NCI-H345 treated with DMSO at 0.1 percent for 48 hours (cell line): ENCODE data around the gene PYROXD2.
"Not testable (repeated sequence)": the region's sequence is repeated elsewhere in the genome, so short reads cannot be mapped to it uniquely, and the experiment has no call there.

Source experiments
- DNase-seq: peaks from one replicate; lab custom pipeline; 2025; ENCODE audit not compliant: unreplicated experiment; lab: John Stamatoyannopoulos, UW

The PYROXD2 gene

DNA sequence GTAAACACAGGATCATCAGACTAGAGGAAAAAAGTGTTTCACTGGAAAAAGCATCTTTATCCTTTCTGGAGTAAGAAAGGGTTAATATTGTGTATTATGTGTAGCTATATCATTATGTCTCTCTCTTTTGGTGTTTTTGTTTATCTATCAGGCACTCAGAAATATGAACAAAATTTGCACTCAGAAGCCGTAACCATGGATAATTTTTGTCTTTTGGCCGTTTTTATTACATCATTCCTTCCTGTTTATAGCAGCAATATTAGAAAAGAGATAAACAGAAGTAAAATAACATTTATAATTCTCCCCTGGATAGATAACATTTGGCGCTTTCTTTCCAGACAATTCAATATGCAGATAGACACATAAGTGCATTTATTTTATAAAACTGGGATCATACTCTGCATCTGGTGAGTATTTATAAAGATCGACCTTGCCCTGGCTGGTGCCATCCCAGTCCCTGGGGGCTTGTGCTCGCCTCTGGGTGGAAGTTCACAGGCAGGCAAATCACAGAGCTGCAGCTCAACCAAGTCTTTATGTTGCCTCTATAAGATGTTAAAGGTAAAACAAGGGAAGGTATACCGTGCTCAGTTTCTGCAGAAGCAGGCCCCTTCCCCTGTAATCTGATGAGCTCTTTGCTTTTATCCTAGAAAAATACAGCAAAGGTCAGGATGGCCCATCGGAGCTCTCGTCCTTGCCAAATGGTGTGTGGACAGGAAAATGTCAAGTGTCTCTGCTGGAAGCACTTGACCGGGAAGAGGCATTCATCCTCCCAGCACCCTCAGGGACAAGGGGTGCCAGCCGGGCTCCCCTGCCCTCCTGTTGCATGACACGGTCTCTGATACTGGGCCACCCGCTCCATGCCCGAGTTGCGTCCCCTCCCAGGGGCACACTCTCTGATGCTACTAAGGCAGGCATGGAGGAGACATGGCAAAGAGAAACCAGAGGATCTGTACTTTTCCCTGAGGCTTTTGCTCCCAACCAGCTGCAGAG lies 43.9 kb downstream of the PYROXD2 start:
- DNase-seq = no peak

DNA sequence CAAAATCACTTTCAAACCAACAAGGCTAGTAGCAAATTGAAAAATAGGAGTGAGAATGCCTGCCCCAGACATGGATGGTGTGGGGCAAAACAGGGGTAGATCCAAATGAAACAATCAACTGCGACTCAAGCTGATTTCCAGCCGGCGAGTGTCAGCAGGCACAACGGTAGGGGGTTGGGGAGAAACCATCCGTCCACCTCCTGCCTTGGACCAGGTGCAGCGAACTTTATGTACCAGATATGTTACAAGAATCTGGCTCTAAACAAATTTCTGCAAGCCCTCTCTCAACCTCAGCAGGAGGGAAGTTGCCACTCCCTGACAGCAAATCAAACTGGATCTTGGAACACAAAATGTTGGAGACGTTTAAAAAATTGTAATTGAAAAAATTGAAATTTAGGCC lies 45.2 kb downstream of the PYROXD2 start:
- no peak for DNase-seq

DNA sequence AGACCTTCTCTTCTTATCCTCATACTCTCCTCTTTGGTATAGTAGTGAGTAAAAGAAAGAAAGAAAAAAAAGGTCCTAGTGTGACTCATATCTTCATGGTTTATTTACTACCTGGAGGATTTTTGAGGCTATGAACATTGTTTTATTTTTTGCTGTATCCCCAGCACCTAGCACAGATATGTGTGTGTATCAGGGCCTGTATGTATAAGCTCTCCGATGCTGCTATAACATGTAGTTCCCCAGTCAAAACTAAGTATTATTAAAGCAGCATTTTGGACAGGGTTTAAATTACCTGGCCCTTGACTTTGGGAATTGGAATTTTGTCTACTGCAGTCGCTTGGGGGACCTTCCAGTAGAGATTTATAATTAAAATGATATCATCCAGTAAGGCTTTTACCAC lies 46.3 kb downstream of the PYROXD2 start:
- DNase-seq = no peak

DNA sequence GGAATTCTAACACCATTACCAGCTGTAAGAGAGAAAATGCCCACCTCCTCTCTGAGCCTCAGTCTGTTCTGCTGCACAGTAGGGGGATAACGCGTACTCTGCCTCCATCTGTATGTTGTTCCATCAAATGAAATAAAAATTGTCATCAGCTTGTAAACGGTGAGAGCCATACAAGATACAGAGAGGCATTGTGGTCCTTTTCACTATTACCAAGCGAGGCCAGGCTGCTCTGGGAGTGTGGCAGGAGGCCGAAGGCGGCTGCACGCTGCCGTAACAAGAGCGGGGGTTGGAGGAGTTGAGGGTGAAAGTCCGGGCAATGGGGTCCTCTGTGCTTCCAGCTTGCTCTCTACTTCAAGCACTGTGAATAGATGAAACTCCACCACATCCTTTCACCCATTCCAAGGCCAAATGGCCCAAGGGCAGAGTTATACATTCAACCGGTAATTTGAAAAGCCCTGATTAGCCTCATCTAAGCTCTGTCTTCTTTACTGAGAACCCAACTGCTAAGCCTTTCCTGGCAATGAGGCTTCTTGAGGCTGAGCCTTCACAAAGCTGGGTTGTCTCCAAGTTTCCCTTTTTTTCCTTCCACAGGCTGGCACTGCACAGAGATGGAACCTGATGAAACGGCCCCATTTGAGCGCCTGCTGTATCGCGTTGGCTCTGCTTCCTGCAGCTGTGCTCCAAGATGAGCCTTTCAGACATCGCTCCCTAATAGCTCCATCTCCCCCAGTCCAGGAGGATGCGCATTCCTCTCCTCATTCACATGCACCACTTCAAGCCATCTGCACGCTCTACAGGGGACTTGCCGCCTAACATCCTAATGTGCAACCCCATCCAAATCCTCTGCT lies 47.2 kb downstream of the PYROXD2 start:
- peak; percentile 5 for DNase-seq

DNA sequence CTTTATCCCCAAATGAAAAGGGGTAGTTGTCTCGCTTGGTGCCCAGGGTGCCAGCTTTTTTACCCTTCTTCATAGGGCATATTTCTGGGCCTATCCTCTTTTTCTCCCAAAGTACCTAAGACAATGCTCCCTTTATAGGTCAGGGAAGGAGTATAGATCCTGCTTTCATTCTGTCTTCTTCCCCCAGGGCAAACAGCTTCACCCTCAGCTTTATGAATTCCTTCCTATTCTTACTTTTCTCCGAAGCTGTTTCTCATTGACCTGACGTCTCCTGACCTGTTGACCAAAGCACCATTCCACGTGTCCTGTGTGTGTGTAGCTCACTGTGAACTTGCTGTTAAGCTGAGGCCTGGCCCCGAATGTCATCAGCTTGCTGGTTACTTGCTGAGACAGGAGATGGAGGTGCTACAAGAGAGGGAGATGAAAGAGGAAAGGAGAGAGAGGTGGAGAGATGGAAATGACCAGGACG lies 48.9 kb downstream of the PYROXD2 start:
- no peak for DNase-seq

DNA sequence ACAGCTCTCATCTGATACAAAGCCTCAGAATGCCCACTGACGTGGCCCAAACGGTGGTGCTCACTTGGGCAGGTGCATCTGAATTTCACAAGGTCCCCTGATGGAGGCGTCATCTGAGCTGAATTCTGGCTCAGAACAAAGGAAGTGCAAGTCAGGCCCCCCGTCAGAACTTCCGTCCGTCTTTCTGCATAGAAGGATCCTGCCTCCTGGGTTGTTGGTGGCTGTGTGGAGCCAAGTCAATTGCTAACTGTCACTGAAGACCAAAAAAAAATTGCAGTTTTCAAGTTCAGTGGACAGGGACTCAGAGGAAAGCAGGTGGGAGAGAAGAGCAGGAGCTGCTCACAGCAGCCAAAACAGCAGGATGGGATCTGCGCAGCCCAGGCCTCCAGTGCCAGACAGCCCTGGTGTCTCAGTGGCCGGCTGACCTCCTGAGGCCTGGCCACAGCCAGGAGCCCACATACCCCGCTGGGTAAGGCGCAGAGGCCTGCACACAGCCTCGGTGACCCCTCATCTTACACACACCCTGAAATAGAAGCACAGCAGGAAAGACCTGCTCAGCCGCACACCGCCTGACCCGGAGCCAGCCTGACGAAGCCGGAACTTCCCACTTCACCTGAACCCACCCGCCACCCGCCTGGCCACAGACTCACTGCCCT lies 49.4 kb downstream of the PYROXD2 start:
- no peak for DNase-seq

DNA sequence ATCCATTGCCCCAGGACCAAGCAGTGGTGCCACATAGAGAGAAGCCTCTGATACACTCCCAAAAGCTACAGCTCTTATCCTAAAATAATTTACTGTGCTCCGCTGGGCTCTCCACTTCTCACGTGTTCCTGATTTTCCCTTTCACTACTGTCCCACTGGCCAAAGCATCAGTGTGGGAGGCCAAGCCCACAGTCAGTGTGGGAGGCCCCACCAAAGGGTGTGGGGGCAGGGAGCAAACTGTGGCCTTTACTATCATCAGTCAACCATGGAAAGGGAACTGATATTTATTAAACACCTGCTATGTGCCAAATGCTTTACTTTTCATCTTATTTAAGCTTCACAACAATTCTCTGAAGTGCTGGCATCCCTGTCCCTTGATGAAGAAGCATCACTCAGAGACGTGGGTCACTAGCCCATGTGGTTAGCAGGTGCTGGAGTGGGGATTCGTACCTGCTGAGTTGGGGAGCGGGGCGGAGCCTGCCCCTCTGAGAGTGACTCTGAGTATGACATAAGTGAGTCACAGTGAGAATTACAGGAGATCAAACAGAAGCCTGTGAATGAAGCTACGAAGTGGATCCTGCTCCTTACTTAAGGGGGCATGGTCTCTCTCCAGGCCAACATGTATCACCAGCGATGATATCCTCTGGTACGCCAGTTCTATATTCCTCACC lies 50.4 kb downstream of the PYROXD2 start:
- DNase-seq = no peak

DNA sequence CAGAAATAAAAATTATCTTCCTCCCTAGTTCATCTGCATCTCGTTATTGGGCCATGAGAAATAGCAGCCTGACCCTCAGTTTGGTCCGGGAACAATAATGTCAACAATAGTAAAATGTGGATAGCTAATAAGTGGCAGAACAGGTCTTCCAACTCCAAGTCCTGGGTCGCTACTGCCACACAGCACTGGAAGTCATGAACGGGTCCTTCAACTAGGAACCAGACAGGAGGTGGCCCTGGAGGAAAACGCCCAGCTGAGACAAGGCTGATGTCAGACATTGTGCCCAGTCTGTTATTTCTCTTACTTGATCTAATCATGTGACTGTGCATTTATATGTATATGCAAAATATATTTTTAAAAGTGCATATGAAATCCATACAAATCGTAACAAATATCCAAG lies 51.8 kb downstream of the PYROXD2 start:
- DNase-seq = no peak

DNA sequence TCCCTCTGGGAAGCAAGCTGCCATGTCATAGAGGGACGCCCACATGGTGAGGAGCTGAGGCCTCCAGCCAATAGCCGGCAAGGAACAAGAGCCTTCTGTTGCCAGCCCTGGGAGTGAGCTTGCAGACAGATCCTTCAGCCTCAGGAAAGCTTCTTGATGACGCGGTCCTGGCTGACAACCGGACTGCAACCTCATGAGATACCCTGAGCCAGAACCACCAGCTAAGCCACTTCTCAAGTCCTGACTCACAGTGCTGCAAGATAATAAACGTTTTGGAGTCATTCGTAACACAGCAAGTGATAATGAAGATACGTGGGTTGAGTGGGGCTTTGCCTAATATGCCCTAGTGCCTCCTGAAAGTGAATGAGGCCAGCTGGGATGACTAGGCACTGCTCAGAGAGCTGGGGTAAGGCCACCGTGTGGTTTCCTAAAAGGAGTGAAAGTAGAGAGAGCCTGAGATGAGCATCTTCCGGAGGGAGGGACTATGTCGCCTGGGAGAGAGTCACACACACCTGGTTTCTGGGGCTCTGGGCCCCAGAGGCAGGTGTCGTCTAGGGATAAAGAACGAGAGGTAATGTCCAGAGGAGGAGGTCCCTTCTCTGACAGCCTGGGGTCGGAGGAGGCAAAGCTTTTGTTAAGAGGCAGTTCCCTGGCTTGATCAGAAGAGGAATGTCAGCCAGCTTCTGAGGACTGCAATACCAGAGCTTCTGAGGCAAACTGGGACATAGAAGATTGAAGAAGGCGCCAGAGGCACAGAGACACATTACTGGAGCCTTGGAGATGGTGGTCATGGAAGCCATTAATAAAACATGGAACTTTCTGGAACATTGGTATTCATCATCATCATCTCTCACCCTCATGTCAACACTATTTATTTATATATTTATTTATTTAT lies 53.6 kb downstream of the PYROXD2 start:
- DNase-seq = no peak

DNA sequence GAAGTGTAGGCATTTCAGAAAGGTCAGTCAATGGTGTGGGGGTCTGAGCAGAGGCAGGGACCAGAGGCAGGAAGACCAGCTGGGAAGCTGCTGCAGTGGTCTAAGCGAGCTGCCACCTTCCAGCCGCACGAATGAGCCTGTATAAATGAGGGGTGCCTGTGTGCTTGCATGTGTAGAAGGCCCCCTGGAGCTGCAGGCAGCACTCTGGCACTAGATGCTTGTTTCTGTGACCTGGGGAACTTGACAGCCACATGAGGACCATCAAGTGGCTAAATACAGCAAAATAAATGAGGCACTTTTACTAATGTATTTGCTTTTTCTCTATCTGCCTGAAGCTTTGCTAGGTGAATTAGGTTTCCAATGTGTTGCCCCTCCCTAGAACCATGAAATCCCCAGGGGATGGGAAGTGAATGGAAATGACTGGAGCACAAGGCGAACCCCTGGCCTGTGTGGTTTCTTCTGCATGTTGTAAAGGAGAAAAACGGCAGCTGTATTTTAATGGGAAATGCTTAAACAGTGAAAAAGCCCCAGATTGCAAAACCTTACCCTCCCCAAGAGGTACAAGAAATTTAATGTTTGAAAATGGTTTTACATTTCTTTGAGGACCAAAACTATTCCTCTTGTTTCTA lies 57.7 kb downstream of the PYROXD2 start:
- peak; percentile 91 for DNase-seq

DNA sequence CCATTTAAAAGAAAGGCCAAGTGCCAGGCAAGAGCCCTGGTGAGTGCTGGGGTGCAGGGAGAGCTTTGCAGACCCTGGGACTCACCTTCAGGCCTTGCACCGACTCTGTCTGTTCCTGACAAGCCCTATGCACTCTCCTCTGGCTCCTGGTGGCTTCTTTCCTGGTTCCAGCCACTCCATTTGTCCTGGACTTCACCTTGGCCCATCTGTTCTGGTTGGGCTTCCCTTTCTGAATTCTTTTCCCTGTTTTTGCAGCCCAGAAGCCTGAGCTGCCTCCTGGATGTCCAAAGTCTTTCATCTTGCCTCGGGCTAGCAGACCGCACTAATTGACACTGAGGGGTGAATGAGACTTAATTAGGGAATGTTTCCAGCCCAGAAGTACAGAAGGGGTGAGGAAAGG lies 60.5 kb downstream of the PYROXD2 start:
- no peak for DNase-seq

DNA sequence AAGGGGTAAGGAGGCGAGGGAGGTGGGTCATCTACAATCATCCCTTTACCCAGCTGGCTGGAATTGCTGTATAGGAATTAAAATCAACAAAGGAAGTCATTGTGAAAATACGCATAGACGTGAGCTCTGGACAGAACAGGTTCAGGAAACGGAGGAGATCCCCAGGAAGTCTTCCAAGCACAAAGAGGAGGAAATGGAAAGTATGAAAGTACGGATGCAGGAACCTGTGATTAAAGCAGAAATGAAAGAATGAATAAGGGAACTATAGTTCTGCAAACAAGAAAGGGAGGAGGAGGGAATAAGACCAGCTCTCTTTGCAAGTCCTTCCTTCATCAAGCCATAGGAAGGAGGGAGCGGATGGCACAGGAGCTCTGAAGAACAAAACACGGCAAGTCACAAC lies 61.8 kb downstream of the PYROXD2 start:
- no peak for DNase-seq

DNA sequence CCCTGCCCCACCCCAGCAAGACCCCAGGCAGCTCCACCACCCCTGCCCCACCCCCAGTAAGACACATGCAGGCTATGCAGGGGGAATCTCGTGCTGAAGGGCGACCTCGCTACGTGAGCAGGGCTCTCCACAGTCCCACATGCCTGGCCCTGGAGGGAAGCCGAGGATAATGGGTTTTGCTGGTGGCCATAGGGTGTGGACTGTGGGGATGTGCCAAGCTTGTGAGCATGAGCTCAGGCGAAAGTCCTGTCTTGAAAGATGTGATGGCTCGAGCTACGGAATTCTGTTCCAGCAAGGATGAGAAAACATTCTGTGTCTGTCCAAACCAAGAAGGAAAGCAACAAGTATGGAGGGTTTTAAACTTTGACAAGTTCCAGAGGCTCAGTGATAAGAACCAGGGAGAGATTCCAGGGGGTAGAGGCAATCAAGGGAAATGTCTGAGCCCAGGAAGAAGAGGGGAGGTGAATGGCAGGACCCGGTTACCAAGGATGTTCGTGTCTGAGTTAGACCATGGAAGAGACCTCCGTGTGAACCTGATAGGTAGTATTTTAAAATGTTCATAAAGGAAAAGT lies 63.1 kb downstream of the PYROXD2 start:
- no peak for DNase-seq

DNA sequence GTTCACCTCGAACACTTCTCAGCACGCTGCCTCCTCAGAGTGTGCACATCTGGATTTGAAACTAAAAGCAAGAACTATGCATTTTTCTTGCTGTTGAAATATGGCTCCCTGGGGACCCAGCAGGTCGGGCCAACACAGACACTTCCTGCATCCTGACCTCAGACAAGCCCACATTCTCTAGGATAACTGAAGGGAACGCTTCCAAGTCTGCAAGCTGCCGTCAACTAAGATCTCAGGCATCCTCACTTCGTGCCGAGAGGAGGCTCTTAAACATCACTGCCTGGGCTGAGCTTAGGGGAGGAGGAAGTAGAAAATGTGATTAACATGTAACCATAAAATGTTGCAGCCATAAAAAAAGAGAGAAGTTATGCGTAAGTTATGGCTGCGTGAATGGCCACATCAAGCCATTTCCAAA lies 65.5 kb downstream of the PYROXD2 start:
- no peak for DNase-seq

DNA sequence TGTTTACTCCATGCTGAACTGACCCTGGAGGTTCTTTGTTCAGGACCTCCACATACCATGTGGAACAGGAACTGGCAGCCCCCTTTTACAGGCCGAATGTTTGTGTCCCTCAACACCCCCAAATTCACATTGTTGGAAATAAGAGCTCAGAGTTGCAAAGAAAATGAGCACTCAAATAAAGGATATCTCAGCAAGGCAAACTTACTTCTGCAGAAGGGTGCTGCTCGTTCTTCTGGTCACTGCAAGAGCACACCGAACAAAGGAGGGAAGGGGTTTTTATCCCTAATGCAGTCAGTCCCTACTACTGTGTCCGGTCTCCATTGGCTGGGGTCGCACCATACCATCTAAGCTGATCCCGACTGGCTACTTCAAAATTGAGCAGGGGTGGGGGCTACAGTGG lies 68.1 kb downstream of the PYROXD2 start:
- no peak for DNase-seq

DNA sequence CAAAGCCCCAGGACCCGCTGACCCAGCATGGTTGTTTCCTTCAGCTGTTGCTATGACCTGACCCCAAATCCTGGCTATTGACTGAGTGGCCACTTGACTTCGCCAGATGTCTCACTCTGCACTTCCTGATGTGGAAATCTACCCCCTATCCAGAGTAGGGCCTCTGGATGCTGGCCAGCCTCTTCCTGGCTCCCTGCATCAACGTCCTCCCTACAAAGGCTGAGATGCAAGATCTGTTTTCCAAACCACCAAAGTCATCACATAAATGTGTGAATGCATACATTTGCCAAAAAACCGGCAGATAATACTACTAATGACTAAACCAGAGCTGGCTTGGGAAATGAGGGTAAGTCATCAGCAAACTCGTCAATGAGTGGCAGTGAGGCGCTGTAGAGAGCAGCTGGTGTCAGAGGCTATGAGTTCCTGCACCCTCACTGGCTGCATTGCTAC lies 70.4 kb downstream of the PYROXD2 start:
- no peak for DNase-seq

DNA sequence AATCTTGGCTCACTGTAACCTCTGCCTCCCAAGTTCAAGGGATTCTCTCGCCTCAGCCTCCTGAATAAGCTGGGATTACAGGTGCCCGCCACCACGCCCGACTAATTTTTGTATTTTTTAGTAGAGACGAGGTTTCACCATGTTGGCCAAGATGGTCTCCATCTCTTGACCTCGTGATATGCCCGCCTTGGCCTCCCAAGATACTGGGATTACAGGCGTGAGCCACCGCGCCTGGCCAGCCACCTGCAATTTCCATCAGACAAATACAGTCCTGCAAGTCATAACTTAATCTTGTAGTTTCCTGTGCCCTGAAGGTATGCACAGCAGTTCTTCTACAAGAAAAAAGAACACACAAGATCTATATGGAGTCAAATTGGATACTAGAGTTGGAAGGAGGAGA lies 73.3 kb downstream of the PYROXD2 start:
- not testable (repeated sequence) for DNase-seq

DNA sequence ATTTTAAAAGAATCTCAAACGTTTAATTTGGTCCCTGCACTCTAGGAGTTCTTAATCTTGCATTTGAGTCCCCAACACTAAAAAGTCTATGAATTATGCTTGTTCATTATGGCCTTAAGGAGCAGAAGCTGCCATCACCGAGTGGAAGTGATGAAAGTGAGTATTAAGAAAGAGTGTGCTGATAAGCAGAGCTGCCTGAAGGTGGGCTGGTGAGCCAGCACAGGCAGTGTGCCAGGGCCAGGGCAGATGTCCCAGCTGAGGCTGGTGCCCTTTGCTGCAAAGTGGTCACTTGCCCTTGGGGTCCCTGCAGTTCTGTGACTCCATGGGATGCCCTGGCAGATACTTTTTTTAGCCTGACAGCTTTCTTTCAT lies 74.1 kb downstream of the PYROXD2 start:
- no peak for DNase-seq
